Activated CD8-positive, alpha-beta memory T cell treated with anti-CD3 and anti-CD28 coated beads for 24 hours (primary cell): Measurements from ENCODE around the gene PHAX.
"Not testable (repeated sequence)": the region's sequence is repeated elsewhere in the genome, so short reads cannot be mapped to it uniquely, and the experiment has no call there.

Experiments used
- DNase-seq: peaks from one replicate; pipeline ENCODE4 v3.0.0-alpha.2; 2020

PHAX gene, protein sequence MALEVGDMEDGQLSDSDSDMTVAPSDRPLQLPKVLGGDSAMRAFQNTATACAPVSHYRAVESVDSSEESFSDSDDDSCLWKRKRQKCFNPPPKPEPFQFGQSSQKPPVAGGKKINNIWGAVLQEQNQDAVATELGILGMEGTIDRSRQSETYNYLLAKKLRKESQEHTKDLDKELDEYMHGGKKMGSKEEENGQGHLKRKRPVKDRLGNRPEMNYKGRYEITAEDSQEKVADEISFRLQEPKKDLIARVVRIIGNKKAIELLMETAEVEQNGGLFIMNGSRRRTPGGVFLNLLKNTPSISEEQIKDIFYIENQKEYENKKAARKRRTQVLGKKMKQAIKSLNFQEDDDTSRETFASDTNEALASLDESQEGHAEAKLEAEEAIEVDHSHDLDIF

DNA sequence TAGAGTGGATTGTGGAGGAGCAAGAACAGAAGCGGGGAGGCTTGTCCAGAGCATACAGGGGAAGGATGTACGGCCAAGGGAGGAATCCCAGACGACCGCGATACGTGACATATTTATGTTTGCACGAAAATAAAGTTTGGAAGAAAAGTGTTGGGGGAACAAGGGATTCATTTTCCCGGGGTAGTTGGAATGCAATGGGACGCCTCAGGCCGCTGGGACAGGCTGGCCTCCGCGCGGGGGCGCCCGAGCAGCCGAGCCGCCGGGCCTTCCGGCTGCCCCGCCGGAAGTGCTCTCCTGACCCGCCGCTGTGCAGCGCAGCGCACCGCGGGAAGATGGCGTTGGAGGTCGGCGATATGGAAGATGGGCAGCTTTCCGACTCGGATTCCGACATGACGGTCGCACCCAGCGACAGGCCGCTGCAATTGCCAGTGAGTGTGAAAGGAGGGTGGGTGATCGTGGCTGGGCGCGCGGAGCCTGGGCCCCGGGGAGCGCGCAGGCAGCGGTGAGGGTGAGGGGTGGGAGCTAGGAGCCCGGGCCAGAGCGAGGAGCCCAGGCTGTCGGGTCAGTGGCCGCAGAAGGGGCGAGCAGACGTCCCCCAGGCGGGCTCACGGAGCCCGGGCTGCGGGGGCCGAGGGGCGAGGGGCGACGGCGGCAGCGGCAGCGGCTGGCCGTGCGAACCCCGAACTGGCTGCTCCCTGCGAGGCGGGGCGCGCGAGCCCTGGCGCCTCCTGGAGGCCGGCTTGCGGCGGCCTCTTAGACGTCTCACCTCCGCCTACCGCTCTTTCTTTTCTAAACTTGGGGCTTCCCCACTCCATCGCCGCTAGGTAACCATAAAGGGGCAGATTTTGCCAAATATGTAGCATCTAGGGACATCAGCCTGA, at the start of gene PHAX:
PHAX (plus strand) TSS at position 317 of the 881 bp plus-strand sequence; CDS start at position 333, 16 bp downstream.
- DNase-seq: peak; percentile 89

DNA sequence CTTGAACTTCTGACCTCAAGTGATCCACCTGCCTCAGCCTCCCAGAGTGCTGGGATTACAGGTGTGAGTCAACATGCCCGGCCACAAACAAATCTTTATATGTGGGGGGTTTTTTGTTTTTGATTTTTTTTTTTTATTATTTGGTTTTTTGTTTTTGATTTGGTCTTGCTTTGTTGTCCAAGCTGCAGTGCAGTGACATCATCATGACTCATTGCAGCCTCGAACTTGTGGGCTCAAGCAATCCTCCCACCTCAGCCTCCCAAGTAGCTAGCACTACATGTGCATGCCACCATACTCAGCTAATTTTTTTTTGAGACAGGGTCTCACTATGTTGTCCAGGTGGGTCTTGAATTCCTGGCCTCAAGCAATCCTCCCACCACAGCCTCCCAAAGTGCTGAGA, 48.1 kb upstream of the PHAX start:
- no peak for DNase-seq

DNA sequence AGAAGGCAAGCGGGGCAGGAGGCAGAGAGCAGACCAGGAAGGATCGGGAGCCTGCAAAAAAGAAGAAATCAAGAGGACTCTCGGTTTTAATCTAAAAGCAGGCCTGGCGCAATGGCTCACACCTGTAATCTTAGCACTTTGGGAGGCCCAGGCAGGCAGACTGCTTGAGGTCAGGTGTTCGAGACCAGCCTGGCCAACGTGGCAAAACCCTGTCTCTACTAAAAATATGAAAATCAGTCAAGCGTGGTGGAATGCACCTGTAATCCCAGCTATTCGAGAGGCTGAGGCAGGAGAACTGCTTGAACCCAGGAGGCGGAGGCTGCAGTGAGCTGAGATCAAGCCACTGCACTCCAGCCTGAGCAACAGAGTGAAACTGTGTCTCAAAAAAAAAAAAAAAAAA, 45.6 kb upstream of the PHAX start:
- not testable (repeated sequence) for DNase-seq

DNA sequence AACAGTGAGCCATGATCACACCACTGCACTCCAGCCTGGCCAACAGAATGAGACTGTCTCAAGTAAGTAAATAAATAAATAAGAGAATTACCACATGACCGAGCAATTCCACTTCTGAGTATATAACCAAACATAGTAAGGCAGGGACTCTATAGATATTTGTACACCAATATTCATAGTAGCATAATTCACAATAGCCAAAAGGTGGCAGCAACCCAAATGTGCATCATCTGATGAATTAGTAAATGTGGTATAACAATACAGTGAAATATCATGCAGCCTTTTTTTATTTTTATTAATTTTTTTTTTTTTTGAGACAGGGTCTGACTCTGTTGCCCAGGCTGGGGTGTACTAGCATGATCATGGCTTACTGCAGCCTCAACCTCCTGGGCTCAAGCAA, 38.8 kb upstream of the PHAX start:
- no peak for DNase-seq

DNA sequence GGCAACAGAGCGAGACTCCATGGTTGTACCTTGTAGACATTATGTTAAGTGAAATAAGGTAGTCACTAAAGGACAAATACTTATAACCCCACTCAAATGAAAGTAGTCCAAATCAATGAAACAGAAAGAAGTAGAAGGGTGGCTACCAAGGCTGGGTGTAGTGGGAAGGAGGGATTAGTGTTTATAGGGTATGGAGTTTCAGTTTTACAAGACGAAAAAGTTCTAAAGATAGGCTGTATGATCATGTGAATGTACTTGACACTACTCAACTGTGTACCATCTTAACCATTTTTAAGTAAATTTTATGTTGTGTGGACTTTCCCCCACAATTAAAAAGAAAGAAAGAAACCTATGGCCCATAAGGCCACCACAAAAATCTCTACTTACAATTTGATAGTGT, 37.9 kb upstream of the PHAX start:
- no peak for DNase-seq

DNA sequence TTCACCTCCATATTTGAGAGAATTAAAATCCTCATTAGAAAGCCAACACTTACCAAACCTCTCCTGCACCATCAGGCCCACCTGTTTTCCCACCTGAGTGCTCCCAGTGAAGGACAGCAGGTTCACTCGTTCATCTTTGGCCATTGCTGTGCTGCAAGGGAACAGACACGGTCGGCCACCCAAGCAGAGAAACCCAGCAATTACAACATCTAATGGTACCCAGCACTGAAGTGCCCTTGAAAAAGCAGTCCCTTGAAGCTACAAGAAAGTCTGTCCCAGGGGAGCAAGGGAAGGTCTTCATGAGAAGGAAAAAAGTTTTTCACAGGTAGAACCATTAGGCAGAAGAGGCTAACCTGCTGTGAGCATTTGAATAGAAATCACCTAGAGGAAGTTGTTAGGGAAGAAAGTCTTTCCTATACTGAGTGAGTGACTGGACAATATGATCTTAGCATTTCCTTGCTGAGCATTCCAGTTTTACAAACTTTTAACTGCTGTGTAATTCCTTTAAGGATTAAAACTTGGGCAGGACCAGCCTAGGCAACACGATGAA, 32.5 kb upstream of the PHAX start:
- no peak for DNase-seq

DNA sequence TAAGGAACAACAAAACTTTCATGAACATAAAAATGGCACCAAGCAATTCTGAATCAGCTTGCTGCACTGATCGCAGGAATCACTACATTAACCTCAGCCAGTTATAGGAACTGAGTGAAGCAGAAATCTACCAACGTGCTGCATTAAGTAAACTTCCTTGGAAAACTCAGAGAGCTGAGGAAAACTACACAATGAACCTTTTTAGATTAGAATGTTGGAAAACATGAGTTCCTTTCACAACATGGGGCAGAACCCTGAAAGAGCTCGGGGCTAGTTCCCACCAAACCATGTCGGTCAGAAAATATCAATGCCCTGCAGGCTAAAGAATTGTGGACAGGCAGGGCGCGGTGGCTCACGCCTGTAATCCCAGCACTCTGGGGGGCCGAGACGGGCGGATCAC, 25.1 kb upstream of the PHAX start:
- no peak for DNase-seq

DNA sequence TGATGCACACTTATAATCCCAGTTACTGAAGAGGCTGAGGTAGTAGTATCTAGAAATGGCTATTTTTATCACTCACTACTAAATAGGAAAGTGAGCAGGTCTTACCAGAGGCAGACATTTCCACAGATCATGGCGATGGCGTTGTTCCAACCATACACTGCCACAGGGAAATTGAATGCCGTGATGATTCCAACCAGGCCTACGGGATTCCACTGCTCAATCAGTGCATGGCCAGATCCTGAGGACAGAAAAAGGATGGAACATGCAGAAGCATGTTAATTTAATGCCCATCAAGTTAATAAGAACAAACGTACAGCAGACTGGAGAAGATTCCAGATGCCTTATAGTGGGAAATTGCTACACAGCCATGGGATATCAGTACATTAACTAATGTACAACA, 23.8 kb upstream of the PHAX start:
- no peak for DNase-seq

DNA sequence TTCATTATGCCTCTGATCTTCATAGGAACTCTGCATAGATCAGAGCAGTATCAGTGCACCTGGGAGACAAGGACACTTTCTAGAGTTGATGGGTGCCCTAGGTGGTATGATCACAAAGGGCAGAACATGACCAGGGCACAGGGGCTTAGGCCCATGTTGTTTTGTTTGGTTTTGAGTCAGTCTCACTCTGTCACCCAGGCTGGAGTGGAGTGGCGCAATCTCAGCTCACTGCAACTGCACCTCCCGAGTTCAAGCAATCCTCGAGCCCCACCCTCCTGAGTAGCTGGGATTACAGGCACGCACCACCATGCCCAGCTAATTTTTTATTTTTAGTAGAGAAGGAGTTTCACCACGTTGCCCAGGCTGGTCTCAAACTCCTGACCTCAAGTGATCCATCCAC, 23.3 kb upstream of the PHAX start:
- DNase-seq: no peak

DNA sequence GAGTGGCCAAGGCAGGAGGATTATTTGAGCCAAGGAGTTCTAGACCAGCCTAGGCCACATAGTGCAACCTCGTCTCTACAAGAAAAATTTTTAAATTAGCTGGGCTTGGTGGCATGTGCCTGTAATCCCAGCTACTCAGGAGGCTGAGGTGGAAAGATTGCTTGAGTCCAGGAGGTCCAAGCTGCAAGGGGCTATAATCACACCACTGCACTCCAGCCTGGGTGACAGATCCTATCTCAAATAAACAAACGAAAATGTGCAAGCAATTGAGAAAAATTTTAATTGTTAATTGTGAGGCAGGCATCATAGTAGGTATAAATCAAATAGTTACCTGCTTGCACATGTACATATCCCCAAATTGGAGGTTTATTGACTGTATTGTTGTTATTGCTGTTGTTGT, 21.0 kb upstream of the PHAX start:
- DNase-seq: no peak

DNA sequence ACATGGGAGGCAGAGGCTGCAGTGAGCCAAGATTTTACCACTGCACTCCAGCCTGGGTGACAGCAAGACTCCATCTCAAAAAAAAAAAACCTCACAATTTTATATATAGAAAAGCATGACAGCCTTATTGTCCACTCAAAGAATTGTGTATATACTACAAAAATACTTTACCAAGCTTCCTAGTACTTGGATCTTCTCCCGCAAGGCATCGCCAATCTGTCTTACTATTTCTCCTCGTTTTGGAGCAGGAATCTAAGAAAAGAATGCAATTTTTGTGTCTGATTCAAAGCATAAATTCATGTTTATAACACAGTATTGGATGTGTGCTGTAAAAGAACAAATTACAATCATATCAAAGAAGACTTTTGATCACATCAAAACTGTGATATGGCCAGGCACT, 17.0 kb upstream of the PHAX start:
- no peak for DNase-seq

DNA sequence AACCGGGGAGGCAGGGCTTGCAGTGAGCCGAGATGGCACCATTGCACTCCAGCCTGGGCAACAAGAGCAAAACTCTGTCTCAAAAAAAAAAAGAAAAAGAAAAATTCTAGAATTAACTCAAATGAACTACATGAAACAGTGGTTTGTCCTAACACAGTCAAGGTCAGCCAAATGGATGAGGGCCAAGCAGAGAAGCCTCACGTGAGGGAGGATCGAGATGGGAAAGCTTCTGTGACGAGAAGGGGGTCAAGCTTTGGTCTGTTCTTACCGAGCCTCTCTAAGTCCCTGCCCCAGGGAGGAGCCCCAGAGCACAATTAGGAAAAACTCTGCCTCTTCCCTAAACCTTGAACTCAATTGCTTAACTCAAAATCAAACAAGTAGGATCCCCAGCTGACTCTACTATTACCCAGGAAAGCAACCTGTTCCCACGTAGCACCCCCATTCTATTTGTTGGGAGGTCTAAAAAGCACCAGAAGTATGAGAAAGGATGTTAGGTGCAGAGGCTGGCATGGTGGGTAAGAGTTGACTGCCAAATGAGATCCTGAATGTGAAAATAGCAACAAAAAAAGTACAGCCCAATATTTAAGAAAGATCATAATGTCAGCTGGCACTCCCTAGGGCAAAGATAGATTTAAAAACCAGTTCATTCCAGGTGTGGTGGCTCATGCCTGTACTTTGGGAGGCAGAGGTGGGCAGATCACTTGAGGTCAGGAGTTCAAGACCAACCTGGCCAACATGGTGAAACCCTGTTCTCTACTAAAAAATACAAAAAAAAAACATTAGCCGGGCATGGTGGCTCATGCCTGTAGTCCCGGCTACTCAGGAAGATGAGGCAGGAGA, 13.0 kb upstream of the PHAX start:
- no peak for DNase-seq

DNA sequence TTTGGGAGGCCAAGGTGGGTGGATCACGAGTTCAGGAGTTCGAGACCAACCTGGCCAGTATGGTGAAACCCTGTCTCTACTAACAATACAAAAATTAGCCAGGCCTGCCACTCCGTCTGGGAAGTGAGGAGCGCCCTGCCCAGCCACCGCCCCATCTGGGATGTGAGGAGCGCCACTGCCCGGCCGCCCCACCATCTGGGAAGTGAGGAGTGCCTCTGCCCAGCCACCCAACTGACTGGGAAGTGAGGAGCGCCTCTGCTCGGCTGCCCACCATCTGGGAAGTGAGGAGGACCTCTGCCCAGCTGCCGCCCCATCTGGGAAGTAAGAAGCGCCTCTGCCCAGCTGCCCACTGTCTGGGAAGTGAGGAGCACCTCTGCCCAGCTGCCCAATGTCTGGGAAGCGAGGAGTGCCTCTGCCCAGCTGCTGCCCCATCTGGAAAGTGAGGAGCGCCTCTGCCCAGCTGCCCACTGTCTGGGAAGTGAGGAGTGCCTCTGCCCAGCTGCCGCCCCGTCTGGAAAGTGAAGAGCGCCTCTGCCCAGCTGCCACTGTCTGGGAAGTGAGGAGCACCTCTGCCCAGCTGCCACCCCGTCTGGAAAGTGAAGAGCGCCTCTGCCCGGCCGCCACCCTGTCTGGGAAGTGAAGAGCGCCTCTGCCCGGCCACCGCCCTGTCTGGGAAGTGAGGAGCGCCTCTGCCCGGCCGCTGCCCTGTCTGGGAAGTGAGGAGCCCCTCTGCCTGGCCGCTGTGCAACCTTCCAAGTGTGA, 11.0 kb upstream of the PHAX start:
- DNase-seq: no peak

DNA sequence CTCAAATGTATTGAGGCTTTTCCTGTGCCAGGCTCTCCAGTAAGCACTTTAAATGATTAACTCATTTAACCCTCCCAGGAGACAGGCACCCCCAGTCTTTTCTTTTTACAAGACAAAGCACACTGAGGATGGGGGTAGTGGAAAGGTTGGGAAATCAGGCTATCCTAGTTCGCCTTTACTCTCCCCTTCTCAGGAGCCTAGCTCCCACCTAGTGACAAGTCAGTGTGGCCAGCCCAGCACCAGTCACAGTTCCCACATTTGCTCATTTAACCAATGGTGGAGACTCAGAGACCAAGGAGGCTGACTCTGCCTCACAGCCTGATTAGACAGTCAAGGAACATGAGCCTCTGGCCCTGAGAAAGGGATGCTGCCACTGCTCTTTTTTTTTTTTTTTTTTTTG, 9.2 kb upstream of the PHAX start:
- no peak for DNase-seq

DNA sequence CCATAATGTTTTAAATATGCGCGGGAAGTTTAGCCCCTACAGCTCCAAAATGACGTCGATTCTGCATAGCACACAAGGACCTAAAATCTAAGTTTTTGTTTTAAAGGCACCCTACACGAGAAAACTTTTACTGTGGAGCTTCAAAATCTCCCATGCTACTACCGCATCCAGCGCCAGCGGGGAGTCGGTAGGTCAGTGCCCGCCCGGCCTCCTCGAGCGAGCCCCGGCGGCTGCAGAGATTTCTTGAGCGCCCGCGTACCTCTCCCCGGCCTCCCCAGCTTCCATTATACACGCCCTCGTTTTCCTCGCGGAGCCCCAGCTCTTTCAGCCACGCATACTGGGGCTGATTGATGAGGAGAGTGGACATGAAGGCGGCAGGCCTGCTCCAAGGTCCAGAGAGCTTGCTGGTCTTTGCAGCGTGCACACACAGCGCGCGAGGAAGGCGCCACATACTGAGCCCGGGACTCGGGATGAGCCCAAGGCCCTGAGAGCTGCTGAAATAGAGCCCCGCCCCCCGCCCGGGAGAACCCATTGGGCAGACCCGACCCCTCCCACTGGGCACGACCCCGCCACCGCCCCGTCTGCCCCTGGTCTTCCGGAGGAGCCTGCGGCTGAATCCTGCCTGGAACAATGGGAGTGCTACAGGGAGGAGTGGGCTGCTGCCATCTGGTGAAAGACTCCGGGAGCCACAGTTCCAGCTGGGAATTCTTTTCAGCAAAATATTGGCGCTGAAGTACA, 5.8 kb upstream of the PHAX start, which contains the start of gene ALDH7A1:
ALDH7A1 (minus strand) TSS at position 472 of the 738 bp plus-strand sequence; CDS start at position 451, 21 bp downstream.
- peak; percentile 77 for DNase-seq

DNA sequence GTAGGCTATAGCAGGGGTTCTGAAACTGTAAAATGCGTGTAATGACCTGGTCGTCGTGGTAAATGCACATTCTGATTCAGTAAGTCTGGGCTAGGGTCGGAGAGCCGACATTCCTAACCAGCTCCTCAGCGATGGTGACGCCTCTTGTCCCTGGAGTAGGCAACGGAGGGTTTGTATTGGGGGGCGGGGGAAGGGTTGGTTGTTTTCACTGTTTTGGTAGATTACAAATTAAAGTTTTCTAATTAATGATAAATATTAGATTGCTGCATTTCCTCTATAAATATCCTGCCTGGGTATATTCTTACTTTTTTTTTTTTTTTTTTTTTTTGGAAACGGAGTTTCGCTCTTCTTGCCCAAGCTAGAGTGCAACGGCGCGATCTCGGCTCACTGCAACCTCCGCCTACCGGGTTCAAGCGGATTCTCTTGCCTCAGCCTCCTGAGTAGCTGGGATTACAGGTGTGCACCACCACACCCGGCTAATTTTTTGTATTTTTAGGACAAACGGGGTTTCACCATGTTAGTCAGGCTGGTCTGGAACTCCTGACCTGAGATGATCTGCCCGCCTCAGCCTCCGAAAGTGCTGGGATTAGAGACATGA, 5.2 kb upstream of the PHAX start:
- DNase-seq: no peak

DNA sequence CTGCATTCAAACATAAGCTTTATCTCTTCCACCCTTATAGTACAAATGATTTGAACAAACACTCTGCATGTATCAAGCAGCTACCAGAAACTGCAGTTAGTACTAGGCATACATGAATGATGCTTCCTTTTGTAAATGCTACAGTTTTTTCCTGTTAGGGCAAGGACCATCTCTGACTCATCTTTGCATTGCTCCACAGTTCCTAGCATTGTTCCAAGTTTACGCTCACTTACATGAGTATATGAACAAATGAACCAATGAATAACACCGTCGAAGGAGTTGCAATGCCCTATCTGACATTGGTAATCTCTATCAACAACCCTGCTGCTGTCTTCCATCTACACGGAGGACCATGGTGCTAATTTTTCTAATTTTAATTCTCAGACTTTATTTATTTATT, 3.6 kb upstream of the PHAX start:
- DNase-seq: no peak

DNA sequence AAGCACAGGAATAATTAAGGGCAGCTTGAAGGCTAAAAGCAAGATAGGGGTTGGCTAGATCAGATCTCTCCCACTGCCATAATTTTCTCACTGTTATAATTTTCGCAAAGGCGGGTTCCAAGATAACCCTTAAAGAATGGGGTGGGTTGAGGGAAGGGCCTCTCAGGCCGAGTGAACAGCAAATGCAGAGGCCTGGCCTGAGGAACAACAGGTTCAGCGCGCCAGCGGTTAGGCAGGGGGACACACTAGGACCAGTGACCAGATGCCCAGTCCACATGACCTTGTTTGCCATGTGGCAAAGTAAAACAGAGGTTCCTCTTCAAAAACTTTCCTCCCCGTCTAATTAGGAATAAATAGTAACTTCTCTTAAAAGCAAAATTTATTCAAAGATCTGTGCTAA, 1.2 kb upstream of the PHAX start:
- DNase-seq: no peak

DNA sequence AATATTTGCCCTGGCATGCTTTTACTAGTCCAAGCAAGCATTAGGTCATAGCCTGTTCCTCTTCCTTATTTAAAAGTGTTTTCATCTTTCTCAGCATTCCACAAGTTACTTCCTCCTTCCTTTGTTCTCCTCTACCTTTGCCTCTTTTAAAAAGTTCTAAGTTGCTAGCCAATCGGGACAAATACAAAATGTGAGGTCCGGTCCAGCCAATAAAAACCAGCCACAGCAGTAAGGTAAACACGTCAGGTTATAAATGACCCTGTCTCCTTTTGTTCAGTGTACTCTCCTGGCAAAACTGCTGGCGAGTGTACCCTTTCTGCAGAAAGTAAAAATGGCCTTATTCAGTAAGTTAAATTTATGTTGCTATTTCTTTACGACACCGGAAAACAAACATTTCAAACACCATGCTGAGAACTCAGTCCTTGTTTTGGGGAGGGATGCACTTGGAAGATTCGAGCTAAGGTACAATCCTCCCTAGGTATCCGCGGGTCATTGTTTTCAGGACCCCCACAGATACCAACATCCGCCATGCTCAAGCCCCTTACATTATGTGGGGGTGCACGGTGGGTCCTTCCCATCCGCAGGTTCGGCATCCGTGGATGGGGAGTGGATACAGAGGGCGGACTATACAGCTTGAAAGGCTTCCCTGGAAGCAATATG, 646 bp upstream of the PHAX start:
- not testable (repeated sequence) for DNase-seq

DNA sequence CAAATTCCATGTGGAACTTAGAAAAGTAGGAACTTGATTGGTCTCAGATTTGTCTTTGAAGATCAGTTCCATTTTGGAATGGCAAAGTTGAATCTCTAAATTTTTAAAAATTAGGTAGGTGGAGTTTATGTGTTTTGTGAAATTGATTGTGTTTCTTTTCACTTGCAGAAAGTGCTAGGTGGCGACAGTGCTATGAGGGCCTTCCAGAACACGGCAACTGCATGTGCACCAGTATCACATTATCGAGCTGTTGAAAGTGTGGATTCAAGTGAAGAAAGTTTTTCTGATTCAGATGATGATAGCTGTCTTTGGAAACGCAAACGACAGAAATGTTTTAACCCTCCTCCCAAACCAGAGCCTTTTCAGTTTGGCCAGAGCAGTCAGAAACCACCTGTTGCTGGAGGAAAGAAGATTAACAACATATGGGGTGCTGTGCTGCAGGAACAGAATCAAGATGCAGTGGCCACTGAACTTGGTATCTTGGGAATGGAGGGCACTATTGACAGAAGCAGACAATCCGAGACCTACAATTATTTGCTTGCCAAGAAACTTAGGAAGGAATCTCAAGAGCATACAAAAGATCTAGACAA, 2.8 kb downstream of the PHAX start:
- DNase-seq: no peak
